ENCODE measurements around the gene SCMH1. TPM values are rescaled to one million over a fixed set of nuclear protein-coding genes. Genes with fewer than 3 reads are reported as not detected.

SCMH1 gene
- total RNA-seq, 6 experiments from 2014 or later = 16.9 to 24.4 (median 21.7) TPM

GRCh38 chr1:41078193-41078592, 163.9 kb downstream of the SCMH1 start:
- Mint-ChIP-seq H3K27me3 (ENCODE audit: insufficient read depth) (no peaks in the 10 kb centered on the region), H3K36me3 (ENCODE audit: low read depth) (peaks cover 14% of the 10 kb centered on the region), H3K4me1 (ENCODE audit: low read depth) (peaks cover 14% of the 10 kb centered on the region), H3K27ac (no peak overlapping the region), H3K4me3 (no peak overlapping the region), H3K9me3 (peaks cover 3% of the 10 kb centered on the region; the same call in 1 of the 2 replicates)
- no peak for DNase-seq
- TF ChIP-seq, protein P1, sequence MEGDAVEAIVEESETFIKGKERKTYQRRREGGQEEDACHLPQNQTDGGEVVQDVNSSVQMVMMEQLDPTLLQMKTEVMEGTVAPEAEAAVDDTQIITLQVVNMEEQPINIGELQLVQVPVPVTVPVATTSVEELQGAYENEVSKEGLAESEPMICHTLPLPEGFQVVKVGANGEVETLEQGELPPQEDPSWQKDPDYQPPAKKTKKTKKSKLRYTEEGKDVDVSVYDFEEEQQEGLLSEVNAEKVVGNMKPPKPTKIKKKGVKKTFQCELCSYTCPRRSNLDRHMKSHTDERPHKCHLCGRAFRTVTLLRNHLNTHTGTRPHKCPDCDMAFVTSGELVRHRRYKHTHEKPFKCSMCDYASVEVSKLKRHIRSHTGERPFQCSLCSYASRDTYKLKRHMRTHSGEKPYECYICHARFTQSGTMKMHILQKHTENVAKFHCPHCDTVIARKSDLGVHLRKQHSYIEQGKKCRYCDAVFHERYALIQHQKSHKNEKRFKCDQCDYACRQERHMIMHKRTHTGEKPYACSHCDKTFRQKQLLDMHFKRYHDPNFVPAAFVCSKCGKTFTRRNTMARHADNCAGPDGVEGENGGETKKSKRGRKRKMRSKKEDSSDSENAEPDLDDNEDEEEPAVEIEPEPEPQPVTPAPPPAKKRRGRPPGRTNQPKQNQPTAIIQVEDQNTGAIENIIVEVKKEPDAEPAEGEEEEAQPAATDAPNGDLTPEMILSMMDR (IDR thresholded peaks at IDR 0.05) = no peak

GRCh38 chr1:41073971-41074370, 168.1 kb downstream of the SCMH1 start:
- peaks cover 12% of the 10 kb centered on the region for H3K36me3 Mint-ChIP-seq (ENCODE audit: low read depth)
- H3K27me3 Mint-ChIP-seq (ENCODE audit: insufficient read depth) = no peaks in the 10 kb centered on the region
- peak; percentile 64 for DNase-seq
- peaks cover 30% of the 10 kb centered on the region for H3K4me1 Mint-ChIP-seq (ENCODE audit: low read depth)
- no peak overlapping the region for H3K4me3 Mint-ChIP-seq
- H3K9me3 Mint-ChIP-seq = peaks cover 3% of the 10 kb centered on the region; the same call in 1 of the 2 replicates
- H3K27ac Mint-ChIP-seq = 0 out of 2 replicates have a peak overlapping the region, but pooled peaks have one; percentile 8
- TF ChIP-seq, protein P1 (IDR thresholded peaks at IDR 0.05) = no peak

DNA sequence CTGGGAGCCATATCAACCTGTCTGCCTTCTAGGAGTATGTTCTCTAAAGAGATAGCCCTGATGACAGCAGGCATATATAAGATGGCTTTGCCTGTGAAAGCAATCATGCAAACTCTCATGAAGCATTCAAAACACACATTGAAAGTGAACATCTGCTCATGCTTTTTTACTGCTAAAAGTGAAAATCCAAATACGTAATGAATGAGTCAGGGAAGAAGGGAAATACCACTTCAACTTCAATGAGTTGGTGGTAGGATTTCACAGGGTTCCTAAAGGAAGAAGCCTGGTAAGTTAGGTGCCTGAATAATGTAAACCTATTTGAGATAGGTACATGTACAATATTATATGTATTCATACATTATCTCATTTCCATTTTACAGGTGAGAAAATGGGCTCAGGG, 170.1 kb downstream of the SCMH1 start:
- H3K9me3 Mint-ChIP-seq = no peaks in the 10 kb centered on the region
- peaks cover 30% of the 10 kb centered on the region for H3K4me1 Mint-ChIP-seq (ENCODE audit: low read depth)
- DNase-seq = peak; percentile 54
- no peak overlapping the region for H3K4me3 Mint-ChIP-seq
- TF ChIP-seq, protein P1 (IDR thresholded peaks at IDR 0.05) = no peak
- peaks cover 9% of the 10 kb centered on the region for H3K36me3 Mint-ChIP-seq (ENCODE audit: low read depth)
- no peaks in the 10 kb centered on the region for H3K27me3 Mint-ChIP-seq (ENCODE audit: insufficient read depth)
- 0 out of 2 replicates have a peak overlapping the region, but pooled peaks have one; percentile 2 for H3K27ac Mint-ChIP-seq

- Mint-ChIP-seq H3K9me3 (no peaks in the 10 kb centered on the region), H3K4me3 (no peak overlapping the region), H3K27ac (no peak overlapping the region), H3K27me3 (ENCODE audit: insufficient read depth) (no peaks in the 10 kb centered on the region; the same call in 1 of the 2 replicates), H3K36me3 (ENCODE audit: low read depth) (peaks cover 17% of the 10 kb centered on the region), H3K4me1 (ENCODE audit: low read depth) (no peaks in the 10 kb centered on the region)
- DNase-seq = no peak
- TF ChIP-seq, protein P1 (IDR thresholded peaks at IDR 0.05) = no peak
These were observed 185.2 kb downstream of the SCMH1 start for GRCh38 chr1:41056907-41057306.

DNA sequence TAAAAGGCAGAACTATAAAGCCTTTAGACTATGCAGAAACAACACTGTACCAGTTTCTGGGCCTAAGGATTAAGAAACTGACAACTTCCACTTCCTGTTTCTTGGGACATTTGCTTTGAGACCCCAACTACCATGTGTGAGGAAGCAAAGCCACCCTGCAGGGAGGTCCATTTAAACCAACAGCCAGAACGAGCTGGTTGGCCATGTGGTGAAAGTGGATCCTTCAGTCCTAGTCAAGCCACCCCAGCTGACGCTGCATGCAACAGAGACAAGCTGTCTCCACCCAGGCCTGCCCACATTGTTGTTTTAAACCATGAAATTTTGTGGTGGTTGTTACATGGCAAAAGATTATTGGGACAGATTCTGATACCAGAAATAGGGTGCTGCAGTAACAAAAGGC, 188.8 kb downstream of the SCMH1 start:
- TF ChIP-seq, protein P1 (IDR thresholded peaks at IDR 0.05) = no peak
- Mint-ChIP-seq H3K9me3 (no peaks in the 10 kb centered on the region), H3K36me3 (ENCODE audit: low read depth) (peaks cover 17% of the 10 kb centered on the region; the same call in 1 of the 2 replicates), H3K4me3 (no peak overlapping the region), H3K27me3 (ENCODE audit: insufficient read depth) (no peaks in the 10 kb centered on the region), H3K4me1 (ENCODE audit: low read depth) (no peaks in the 10 kb centered on the region), H3K27ac (no peak overlapping the region)
- no peak for DNase-seq

DNA sequence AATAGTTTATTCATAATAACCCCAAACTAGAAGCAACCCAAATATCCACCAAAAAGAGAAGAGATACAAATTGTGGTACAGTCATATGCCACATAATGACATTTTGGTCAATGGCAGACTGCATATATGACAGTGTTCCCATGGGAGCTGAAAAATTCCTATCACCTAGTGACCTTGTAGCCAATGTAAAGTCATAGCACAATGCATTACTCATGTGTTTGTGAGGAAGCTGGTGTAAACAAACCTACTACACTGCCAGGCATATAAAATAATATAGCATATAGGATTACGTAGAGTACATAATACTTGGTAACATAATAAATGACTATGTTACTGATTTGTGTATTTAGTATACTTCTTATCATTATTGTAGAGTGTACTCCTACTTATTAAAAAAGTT, 191.1 kb downstream of the SCMH1 start:
- H3K27ac Mint-ChIP-seq = no peak overlapping the region
- H3K9me3 Mint-ChIP-seq = no peaks in the 10 kb centered on the region
- H3K4me3 Mint-ChIP-seq = no peak overlapping the region
- TF ChIP-seq, protein P1 (IDR thresholded peaks at IDR 0.05) = no peak
- no peaks in the 10 kb centered on the region for H3K4me1 Mint-ChIP-seq (ENCODE audit: low read depth)
- DNase-seq = no peak
- H3K36me3 Mint-ChIP-seq (ENCODE audit: low read depth) = peaks cover 24% of the 10 kb centered on the region; the same call in 1 of the 2 replicates
- no peaks in the 10 kb centered on the region for H3K27me3 Mint-ChIP-seq (ENCODE audit: insufficient read depth)

All from HFFc6 (cell line).